GM23338 (cell line): ENCODE results near the gene ADM2. TPM values are rescaled to one million over a fixed set of nuclear protein-coding genes. Genes with fewer than 3 reads are reported as not detected.
A peak's percentile ranks its signal among the peaks of the same experiment; 100 is the strongest.

Experiments used
- ATAC-seq: fragments of 200-7000 bp; cut with Tn5 transposase; 3 replicates; pipeline ENCODE4 v1.9.1; 2020
- DNase-seq: peaks from one replicate; pipeline ENCODE4 v3.0.0-alpha.2; 2015; ENCODE audit warnings: low spot score
- H2AFZ ChIP-seq: fragments of 200-600 bp; sonication (generic); 2 replicates; pipeline ENCODE4 v1.8.0; 2016; ENCODE audit warnings: antibody characterized with exemption, mild to moderate bottlenecking, moderate library complexity
- H3F3A ChIP-seq: fragments of 200-600 bp; sonication (generic); replicated peaks from 2 replicates; pipeline ENCODE4 v1.8.0; 2017; ENCODE audit warnings: antibody characterized with exemption, mixed run types, low read depth
- H3K27ac ChIP-seq: fragments of 200-600 bp; sonication (generic); 2 replicates; pipeline ENCODE4 v1.6.1; 2016; ENCODE audit warnings: low read depth
- H3K27me3 ChIP-seq: fragments of 200-600 bp; sonication (generic); 2 replicates; pipeline ENCODE4 v1.8.0; 2016; ENCODE audit warnings: mild to moderate bottlenecking, mixed run types, moderate library complexity; ENCODE audit not compliant: insufficient read depth
- H3K36me3 ChIP-seq: fragments of 200-600 bp; sonication (generic); 2 replicates; pipeline ENCODE4 v1.8.0; 2016; ENCODE audit warnings: mild to moderate bottlenecking; ENCODE audit not compliant: insufficient read depth
- H3K4me1 ChIP-seq: fragments of 200-600 bp; sonication (generic); 2 replicates; pipeline ENCODE4 v1.8.0; 2016; ENCODE audit warnings: mild to moderate bottlenecking, moderate library complexity; ENCODE audit not compliant: insufficient read depth
- H3K4me2 ChIP-seq: fragments of 200-600 bp; sonication (generic); 2 replicates; pipeline ENCODE4 v1.7.1; 2017; ENCODE audit warnings: mixed run types
- H3K4me3 ChIP-seq: fragments of 200-600 bp; sonication (generic); 2 replicates; pipeline ENCODE4 v1.6.1; 2016; ENCODE audit warnings: mixed run types
- H3K79me2 ChIP-seq: fragments of 200-600 bp; sonication (generic); replicated peaks from 2 replicates; pipeline ENCODE4 v1.8.0; 2017; ENCODE audit warnings: mild to moderate bottlenecking; ENCODE audit not compliant: insufficient read depth
- H3K9me2 ChIP-seq: fragments of 200-600 bp; sonication (generic); 2 replicates; pipeline ENCODE4 v1.8.0; 2017; ENCODE audit not compliant: insufficient read depth
- H4K20me1 ChIP-seq: fragments of 200-600 bp; sonication (generic); replicated peaks from 2 replicates; pipeline ENCODE4 v1.8.0; 2017; ENCODE audit warnings: mild to moderate bottlenecking; ENCODE audit not compliant: insufficient read depth
- H3K27ac Mint-ChIP-seq: 2 replicates; pipeline ENCODE4 v1.8.0; 2020; ENCODE audit warnings: inconsistent platforms, mild to moderate bottlenecking, moderate library complexity, mixed read lengths
- H3K27me3 Mint-ChIP-seq: 3 replicates; pipeline ENCODE4 v1.8.0; 2022; ENCODE audit warnings: low read depth, mild to moderate bottlenecking, moderate library complexity, mixed read lengths, inconsistent platforms; ENCODE audit not compliant: insufficient read depth, poor library complexity
- H3K36me3 Mint-ChIP-seq: 3 replicates; pipeline ENCODE4 v1.8.0; 2021; ENCODE audit warnings: low read depth, mild to moderate bottlenecking, inconsistent platforms, moderate library complexity, mixed read lengths
- H3K4me1 Mint-ChIP-seq: 3 replicates; pipeline ENCODE4 v1.8.0; 2020; ENCODE audit warnings: mild to moderate bottlenecking, inconsistent platforms, mixed read lengths
- H3K4me3 Mint-ChIP-seq: 3 replicates; pipeline ENCODE4 v1.8.0; 2021; ENCODE audit warnings: moderate library complexity, mild to moderate bottlenecking, inconsistent platforms, mixed read lengths
- H3K9me3 Mint-ChIP-seq: 3 replicates; pipeline ENCODE4 v1.8.0; 2020; ENCODE audit warnings: moderate library complexity, mild to moderate bottlenecking, inconsistent platforms, mixed read lengths
- CREB1 ChIP-seq: fragments of 250-450 bp; sonication (Bioruptor Pico); IDR thresholded peaks from 2 replicates; pipeline ENCODE4 v1.5.0; 2020; ENCODE audit warnings: low read depth, mild to moderate bottlenecking, moderate library complexity
- ETS1 ChIP-seq: IDR thresholded peaks from 2 replicates; pipeline ENCODE4 v1.6.1; 2016; ENCODE audit warnings: antibody characterized with exemption
- EZH2 ChIP-seq: fragments of 200-600 bp; sonication (generic); IDR thresholded peaks from one replicate; pipeline ENCODE4 v1.8.0; 2017; ENCODE audit warnings: antibody characterized with exemption, mild to moderate bottlenecking, low read depth; ENCODE audit not compliant: unreplicated experiment
- JUNB ChIP-seq: IDR thresholded peaks from one replicate; pipeline ENCODE4 v1.6.1; 2016; ENCODE audit warnings: antibody characterized with exemption; ENCODE audit not compliant: unreplicated experiment
- NANOG ChIP-seq: IDR thresholded peaks from 2 replicates; pipeline ENCODE4 v1.6.1; 2016; ENCODE audit warnings: antibody characterized with exemption, borderline replicate concordance
- REST ChIP-seq: IDR thresholded peaks from one replicate; pipeline ENCODE4 v1.6.1; 2018; ENCODE audit warnings: antibody characterized with exemption; ENCODE audit not compliant: unreplicated experiment
- ZNF114 ChIP-seq: fragments of 250-450 bp; sonication (Bioruptor Pico); IDR thresholded peaks from 2 replicates; pipeline ENCODE4 v1.5.0; 2020; ENCODE audit warnings: mild to moderate bottlenecking, moderate library complexity
- ZNF331 ChIP-seq: fragments of 250-450 bp; sonication (Bioruptor Pico); IDR thresholded peaks from 2 replicates; pipeline ENCODE4 v1.5.0; 2020; ENCODE audit warnings: low read depth, mild to moderate bottlenecking, moderate library complexity
- ZNF462 ChIP-seq: fragments of 250-450 bp; sonication (Bioruptor Pico); IDR thresholded peaks from 2 replicates; pipeline ENCODE4 v1.5.0; 2020; ENCODE audit warnings: mild to moderate bottlenecking, moderate library complexity
- polyA plus RNA-seq: library from polyadenylated mRNA; unstranded; fragments of >200 nt; fragmentation: Nextera tagmentation; extraction: Ambion mirVana; gene quantifications from 2 replicates; pipeline ENCODE4 v1.2.1, GENCODE V29; 2016
- total RNA-seq: library from RNA; depleted of rRNA; stranded (reverse); fragments of >200 nt; shearing (Covaris generic); gene quantifications from 2 replicates; pipeline ENCODE4 v1.2.3, GENCODE V29; 2014

The ADM2 gene
- total and polyA plus RNA-seq, 2 experiments from 2014 or later: 3.3 to 7.1 TPM

GRCh38 chr22:50481045-50481439 is 301 bp upstream of the ADM2 start:
- DNase-seq (peak; percentile 57), ATAC-seq (peak; percentile 16)
- no peaks in the 10 kb centered on the region for H3K36me3 ChIP-seq
- TF ChIP-seq EZH2 (peak; percentile 44), ZNF462 (no peak)
- H2AFZ ChIP-seq: peak overlapping the region; percentile 99
- no peaks in the 10 kb centered on the region for H3K9me2 ChIP-seq
- Mint-ChIP-seq H3K36me3 (0 out of 3 replicates have a peak, but pooled peaks cover 3% of the 10 kb centered on the region), H3K9me3 (no peaks in the 10 kb centered on the region; the same call in 2 of the 3 replicates), H3K27me3 (peaks cover 36% of the 10 kb centered on the region), H3K4me1 (peaks cover 10% of the 10 kb centered on the region; the same call in 2 of the 3 replicates), H3K27ac (no peak overlapping the region), H3K4me3 (peak overlapping the region; percentile 75)
- no peak overlapping the region for H3K27ac ChIP-seq
- no peaks in the 10 kb centered on the region for H3F3A ChIP-seq
- H3K27me3 ChIP-seq: peaks cover 23% of the 10 kb centered on the region
- H4K20me1 ChIP-seq: no peaks in the 10 kb centered on the region
- H3K4me1 ChIP-seq: no peaks in the 10 kb centered on the region
- no peaks in the 10 kb centered on the region for H3K79me2 ChIP-seq
- H3K4me2 ChIP-seq: peak overlapping the region; percentile 87
- H3K4me3 ChIP-seq: peak overlapping the region; percentile 79

GRCh38 chr22:50482107-50483074 is 1.0 kb downstream of the ADM2 start:
- Histone ChIP-seq H3K27me3 (peaks cover 23% of the 10 kb centered on the region), H3K4me1 (no peaks in the 10 kb centered on the region), H3K4me3 (peak overlapping the region; percentile 79), H4K20me1 (no peaks in the 10 kb centered on the region), H3K9me2 (no peaks in the 10 kb centered on the region), H3F3A (no peaks in the 10 kb centered on the region), H3K79me2 (no peaks in the 10 kb centered on the region), H3K4me2 (peak overlapping the region; percentile 87), H3K27ac (no peak overlapping the region), H2AFZ (peak overlapping the region; percentile 86), H3K36me3 (no peaks in the 10 kb centered on the region)
- ATAC-seq: peak; percentile 51
- DNase-seq: peak; percentile 61
- no peaks in the 10 kb centered on the region; the same call in 2 of the 3 replicates for H3K9me3 Mint-ChIP-seq
- H3K4me1 Mint-ChIP-seq: peaks cover 3% of the 10 kb centered on the region; the same call in 2 of the 3 replicates
- H3K27me3 Mint-ChIP-seq: peaks cover 27% of the 10 kb centered on the region
- H3K36me3 Mint-ChIP-seq: 0 out of 3 replicates have a peak, but pooled peaks cover 3% of the 10 kb centered on the region
- peak overlapping the region; percentile 79 for H3K4me3 Mint-ChIP-seq
- H3K27ac Mint-ChIP-seq: no peak overlapping the region
- no peak for TF ChIP-seq ETS1
- TF ChIP-seq ZNF331: no peak
- no peak for TF ChIP-seq NANOG
- no peak for TF ChIP-seq REST
- no peak for TF ChIP-seq ZNF114 (CRISPR knock-in tag)
- TF ChIP-seq CREB1 (CRISPR knock-in tag): no peak
- no peak for TF ChIP-seq JUNB
